Measurements from ENCODE around the gene IRS2.

Gene IRS2

DNA sequence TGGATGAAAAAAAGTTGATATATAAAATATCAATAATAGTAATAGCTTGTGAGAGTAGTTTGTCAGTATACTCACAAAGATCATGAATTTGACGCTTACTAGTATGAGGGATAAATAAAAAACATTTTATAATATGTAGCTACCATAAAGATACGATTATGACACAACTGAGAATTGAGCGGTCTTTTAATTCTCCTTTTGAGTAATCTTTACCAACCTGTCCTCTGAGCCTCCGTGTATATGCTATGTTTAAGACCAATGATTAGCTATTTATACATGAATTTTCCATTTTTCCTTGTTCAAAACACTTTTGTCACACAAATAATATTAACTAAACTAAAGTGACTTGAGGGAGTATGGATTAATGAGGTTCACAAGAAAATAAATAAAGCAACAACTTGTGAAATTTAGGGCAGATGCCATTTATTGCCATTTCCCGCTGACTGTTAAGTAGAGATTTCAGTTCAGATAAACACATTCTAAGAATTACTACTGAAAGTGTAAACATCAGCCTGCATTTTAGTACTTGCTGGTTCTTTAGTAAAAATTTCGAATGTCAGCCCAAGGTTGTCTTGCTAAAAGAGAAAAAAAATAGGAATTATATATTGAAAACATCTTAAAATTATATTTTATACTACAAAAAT, 6.2 kb upstream of the IRS2 start:
- Histone ChIP-seq H3K36me3 (ENCODE audit: control insufficient read depth, insufficient read depth, low read length) (no peaks in the 10 kb centered on the region), H3K27me3 (ENCODE audit: control insufficient read depth, insufficient read depth, low read length) (peaks cover 11% of the 10 kb centered on the region), H3K9me3 (ENCODE audit: control insufficient read depth, low read length) (no peaks in the 10 kb centered on the region), H3K9ac (ENCODE audit: low read length) (no peak overlapping the region), H3K4me1 (ENCODE audit: control insufficient read depth, insufficient read depth, low read length) (peaks cover 3% of the 10 kb centered on the region), H3K4me3 (ENCODE audit: low read length) (no peak overlapping the region)

DNA sequence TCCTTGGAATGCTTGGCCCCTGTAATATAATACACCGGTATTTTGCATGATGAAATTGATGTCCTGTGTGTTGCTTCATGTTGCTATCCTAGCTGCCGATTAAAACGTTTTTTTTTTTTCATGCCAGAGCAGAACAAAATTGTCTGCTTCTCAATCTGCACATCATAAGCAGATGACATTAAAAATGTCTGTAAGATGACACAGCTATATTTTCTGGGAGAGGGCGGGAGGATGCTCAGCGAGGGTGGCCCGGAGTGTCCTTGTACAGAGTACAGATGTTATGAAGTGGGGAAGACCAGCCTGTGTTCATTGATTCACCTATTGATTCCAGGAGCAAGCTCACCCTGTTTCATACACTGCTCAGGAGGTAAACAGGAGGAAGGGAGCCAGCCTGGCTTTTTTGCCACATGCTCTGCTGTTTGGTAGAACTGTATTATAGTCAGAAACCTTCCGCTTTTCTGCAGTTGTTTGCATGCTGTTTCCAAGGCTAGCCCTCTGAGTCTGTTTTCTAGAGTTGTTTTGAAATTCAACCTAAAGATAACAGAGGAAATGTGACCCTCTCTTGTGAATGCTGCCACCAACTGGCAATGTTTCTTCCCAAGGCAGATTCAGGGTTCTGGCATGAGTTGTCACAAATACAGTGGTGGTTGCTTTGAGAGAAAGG, 4.7 kb upstream of the IRS2 start:
- H3K9me3 ChIP-seq (ENCODE audit: control insufficient read depth, low read length), result no peaks in the 10 kb centered on the region
- H3K36me3 ChIP-seq (ENCODE audit: control insufficient read depth, insufficient read depth, low read length), result no peaks in the 10 kb centered on the region
- no peak overlapping the region for H3K4me3 ChIP-seq (ENCODE audit: low read length)
- no peak overlapping the region for H3K9ac ChIP-seq (ENCODE audit: low read length)
- H3K4me1 ChIP-seq (ENCODE audit: control insufficient read depth, insufficient read depth, low read length), result peaks cover 3% of the 10 kb centered on the region
- peaks cover 15% of the 10 kb centered on the region for H3K27me3 ChIP-seq (ENCODE audit: control insufficient read depth, insufficient read depth, low read length)

DNA sequence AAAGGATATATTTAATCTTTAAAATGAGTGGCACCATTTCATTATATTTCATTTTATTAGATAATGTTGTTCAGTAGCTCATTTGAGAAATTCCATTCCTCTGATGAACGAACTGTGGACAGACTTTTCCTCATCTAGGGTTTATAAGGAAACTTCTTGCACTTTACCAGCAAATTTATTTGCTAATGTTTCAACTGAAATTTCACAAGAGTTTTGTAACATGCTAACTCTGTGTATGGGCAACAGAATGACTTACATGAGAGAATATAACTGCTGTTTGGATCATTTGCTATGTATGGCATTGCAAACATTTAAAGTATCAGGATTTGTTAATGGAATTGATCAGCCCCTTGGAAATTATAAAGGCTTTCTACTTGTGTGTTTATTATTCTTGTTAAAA, 3.7 kb upstream of the IRS2 start:
- H3K36me3 ChIP-seq (ENCODE audit: control insufficient read depth, insufficient read depth, low read length), result no peaks in the 10 kb centered on the region
- H3K9me3 ChIP-seq (ENCODE audit: control insufficient read depth, low read length), result no peaks in the 10 kb centered on the region
- peaks cover 20% of the 10 kb centered on the region for H3K27me3 ChIP-seq (ENCODE audit: control insufficient read depth, insufficient read depth, low read length)
- peaks cover 3% of the 10 kb centered on the region for H3K4me1 ChIP-seq (ENCODE audit: control insufficient read depth, insufficient read depth, low read length)
- no peak overlapping the region for H3K9ac ChIP-seq (ENCODE audit: low read length)
- no peak overlapping the region for H3K4me3 ChIP-seq (ENCODE audit: low read length)

DNA sequence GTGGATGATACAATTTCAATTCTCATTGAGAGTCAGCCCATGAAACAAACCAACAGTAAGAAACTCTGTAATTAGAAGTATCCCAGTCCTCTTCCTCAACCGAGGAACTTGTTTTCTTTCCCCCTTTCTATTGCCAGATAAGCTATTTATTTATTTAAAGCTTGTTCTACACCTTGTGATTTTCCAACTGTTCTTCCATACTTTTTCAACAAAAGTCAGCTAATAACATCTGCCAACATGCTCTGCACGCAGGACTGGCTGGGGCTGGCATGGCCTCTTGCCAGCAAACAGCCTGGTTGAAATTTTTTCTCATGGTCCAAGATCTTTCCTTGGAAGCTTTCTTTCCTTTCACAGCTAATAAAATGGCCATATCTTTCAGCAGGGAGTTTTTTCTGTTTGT, 2.9 kb upstream of the IRS2 start:
- peaks cover 23% of the 10 kb centered on the region for H3K27me3 ChIP-seq (ENCODE audit: control insufficient read depth, insufficient read depth, low read length)
- no peak overlapping the region for H3K9ac ChIP-seq (ENCODE audit: low read length)
- H3K9me3 ChIP-seq (ENCODE audit: control insufficient read depth, low read length), result no peaks in the 10 kb centered on the region
- H3K36me3 ChIP-seq (ENCODE audit: control insufficient read depth, insufficient read depth, low read length), result no peaks in the 10 kb centered on the region
- peaks cover 3% of the 10 kb centered on the region for H3K4me1 ChIP-seq (ENCODE audit: control insufficient read depth, insufficient read depth, low read length)
- H3K4me3 ChIP-seq (ENCODE audit: low read length), result no peak overlapping the region

DNA sequence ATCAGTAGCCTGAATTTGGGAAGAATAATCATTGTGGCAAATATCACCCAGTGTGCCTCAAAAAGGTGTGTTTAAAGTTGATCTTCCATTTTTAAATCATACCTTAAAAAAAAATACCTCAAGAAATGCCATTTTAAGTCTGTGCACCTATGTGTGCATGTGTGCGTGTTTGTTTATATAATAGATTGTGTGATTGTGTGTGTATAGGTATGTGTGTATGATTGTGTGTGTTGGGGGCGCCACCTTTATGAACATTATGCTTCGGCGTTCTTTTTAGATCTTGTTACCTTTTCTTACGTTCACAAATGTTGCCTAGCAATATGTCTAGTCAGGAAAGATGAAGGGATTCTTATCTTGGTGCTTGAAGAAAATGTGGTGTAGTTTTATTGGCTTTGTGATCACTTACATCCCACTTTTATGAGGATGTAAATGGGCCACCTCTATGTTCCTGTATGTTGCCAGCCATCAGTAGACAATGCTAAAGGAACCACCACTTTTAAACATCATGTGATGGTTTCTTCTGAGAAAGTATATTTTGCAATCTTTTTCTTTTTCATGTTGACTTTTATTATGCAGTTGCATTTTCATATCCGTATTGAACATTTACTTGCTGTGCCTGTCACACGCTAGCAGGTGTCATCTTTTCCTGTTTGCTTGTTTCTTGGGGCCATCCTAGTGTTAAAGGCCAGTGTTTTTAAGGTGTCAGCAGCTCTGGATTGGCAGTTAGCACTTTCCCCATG, 2.2 kb upstream of the IRS2 start:
- Histone ChIP-seq H3K4me1 (ENCODE audit: control insufficient read depth, insufficient read depth, low read length) (peaks cover 3% of the 10 kb centered on the region), H3K4me3 (ENCODE audit: low read length) (no peak overlapping the region), H3K27me3 (ENCODE audit: control insufficient read depth, insufficient read depth, low read length) (peaks cover 23% of the 10 kb centered on the region), H3K9ac (ENCODE audit: low read length) (no peak overlapping the region), H3K9me3 (ENCODE audit: control insufficient read depth, low read length) (no peaks in the 10 kb centered on the region), H3K36me3 (ENCODE audit: control insufficient read depth, insufficient read depth, low read length) (no peaks in the 10 kb centered on the region)

DNA sequence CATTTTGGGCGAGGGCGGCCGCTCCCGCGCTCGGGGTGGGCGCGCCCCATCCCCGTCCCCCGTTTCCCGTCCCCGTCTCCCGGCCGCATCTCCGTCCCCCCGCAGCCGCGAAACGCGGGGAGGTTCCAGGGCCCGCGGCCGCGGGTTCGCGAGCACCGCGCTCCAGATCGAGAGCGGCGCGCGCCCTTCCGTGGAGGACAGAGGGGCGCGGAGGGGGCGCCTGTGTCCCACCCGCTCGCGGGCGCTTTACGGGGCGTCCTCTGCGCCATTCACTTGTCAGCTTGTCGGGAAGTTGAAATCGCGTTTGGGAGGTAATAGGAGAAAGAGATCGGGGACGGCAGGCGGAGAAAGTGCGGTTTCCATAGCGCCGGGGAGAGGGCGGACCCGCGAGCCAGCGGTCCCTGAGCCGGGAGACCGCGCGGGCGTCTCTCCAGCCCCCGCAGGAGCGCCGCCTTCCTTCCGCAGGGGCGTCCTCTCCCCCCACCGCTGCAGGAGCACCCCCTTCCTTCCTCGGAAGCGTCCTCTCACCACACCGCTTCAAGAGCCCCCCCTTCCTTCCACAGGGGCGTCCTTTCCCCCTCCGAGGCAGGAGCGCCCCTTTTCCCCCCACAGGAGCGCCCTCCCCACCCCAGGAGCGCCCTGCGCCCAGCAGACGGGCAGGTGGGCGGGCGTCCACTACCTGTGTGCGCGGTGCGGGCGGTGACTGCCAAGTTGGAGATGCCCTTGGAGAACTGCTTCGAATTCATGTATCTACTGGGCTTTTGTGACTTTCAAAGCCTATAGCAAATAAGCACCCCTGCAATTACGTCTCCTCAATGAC, 962 bp upstream of the IRS2 start:
- Histone ChIP-seq H3K27me3 (ENCODE audit: control insufficient read depth, insufficient read depth, low read length) (peaks cover 23% of the 10 kb centered on the region), H3K9ac (ENCODE audit: low read length) (peak overlapping the region; percentile 59), H3K4me3 (ENCODE audit: low read length) (no peak overlapping the region), H3K4me1 (ENCODE audit: control insufficient read depth, insufficient read depth, low read length) (peaks cover 3% of the 10 kb centered on the region), H3K36me3 (ENCODE audit: control insufficient read depth, insufficient read depth, low read length) (no peaks in the 10 kb centered on the region), H3K9me3 (ENCODE audit: control insufficient read depth, low read length) (no peaks in the 10 kb centered on the region)

DNA sequence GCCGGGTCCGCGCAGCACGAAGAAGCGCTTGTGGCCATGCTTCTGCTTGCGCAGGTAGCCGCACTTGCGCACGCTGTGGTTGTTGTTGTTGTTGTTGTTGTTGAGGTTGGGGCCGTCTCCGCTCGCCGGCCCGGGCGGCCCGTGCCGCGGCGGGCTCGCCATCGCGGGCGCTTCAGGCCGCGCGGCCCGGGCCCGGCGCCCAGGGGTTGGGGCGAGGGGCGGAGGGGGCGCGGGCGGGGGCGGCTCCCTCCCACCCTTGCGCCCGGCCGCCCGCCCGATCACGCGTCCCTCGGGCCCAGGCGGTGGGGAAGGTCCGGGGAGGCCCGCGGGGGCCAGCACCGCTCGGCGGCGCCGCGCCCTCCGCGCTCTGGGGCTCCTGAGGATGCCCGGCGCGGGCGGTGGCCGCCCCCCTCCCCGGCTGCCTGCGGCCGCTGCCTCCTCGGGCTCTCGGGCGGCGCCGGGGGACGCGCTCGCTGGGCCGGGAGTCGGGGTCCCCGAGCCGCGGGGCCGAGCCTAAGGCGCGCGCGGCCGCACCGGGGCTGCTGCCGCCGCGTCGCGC, 412 bp downstream of the IRS2 start:
- Histone ChIP-seq H3K36me3 (ENCODE audit: control insufficient read depth, insufficient read depth, low read length) (no peaks in the 10 kb centered on the region), H3K4me1 (ENCODE audit: control insufficient read depth, insufficient read depth, low read length) (peaks cover 10% of the 10 kb centered on the region), H3K4me3 (ENCODE audit: low read length) (no peak overlapping the region), H3K9ac (ENCODE audit: low read length) (peak overlapping the region; percentile 43), H3K9me3 (ENCODE audit: control insufficient read depth, low read length) (no peaks in the 10 kb centered on the region), H3K27me3 (ENCODE audit: control insufficient read depth, insufficient read depth, low read length) (peaks cover 23% of the 10 kb centered on the region)

DNA sequence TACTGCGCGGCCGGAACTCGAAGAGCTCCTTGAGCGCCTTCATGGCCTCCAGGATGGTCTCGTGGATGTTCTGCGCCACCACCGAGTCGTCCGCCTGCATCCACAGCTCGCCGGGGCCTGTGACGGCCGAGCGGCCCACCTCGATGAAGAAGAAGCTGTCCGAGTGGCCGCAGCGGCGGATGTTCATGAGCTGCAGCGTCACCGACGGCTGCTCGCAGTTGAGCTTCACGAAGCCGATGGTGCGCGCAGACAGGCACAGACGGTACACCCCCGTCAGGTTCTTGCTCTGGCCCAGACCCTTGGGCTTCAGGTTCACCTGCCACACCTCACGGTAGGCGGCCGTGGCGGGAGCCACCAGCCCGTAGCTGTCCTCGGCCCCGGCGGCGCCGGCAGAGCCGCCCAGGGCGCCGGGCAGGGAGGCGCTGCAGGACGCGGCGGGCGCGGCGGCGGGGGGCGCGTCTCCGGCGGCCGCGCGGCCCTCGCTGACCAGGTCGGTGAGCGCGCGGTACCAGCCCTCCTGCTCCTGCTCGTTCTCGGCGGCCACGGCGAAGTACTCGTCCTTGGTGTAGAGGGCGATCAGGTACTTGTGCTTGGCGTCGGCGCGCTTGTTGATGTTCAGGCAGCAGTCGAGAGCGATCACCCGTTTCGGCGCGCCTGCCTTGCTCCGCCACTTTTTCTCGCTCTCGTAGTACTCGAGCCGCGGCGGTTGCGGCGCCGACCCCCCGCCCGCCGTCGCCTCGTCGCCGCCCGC, 1.1 kb downstream of the IRS2 start:
- H3K9ac ChIP-seq (ENCODE audit: low read length), result peak overlapping the region; percentile 43

DNA sequence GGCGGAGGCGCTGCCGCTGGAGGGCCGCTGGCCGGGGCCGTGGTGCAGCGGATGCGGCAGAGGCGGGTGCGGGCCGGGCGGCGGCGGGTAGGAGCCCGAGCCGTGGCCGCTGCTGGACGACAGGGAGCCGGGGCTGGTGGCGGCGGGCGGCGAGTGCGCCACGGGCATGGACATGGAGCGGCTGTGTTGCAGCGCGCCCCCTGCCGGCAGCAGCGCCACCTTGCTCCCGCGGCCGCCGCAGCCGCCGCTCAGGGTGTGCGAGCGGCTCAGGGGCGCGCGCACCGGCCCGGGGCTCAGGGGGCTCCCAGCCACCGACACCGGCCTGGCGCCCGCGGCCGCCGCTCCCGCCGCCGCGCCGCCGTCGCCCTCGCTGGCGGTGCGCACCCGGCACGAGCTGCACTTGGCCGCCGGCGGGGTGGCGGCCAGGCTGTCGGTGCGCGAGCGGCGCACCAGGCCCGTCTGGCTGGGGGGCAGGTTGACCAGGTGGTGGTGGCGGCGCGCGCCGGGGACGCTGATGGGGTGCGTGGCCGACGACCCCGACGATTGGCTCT, 1.7 kb downstream of the IRS2 start:
- H3K27me3 ChIP-seq (ENCODE audit: control insufficient read depth, insufficient read depth, low read length), result peaks cover 23% of the 10 kb centered on the region
- H3K36me3 ChIP-seq (ENCODE audit: control insufficient read depth, insufficient read depth, low read length), result no peaks in the 10 kb centered on the region
- H3K9me3 ChIP-seq (ENCODE audit: control insufficient read depth, low read length), result no peaks in the 10 kb centered on the region
- H3K4me3 ChIP-seq (ENCODE audit: low read length), result no peak overlapping the region
- peaks cover 13% of the 10 kb centered on the region for H3K4me1 ChIP-seq (ENCODE audit: control insufficient read depth, insufficient read depth, low read length)
- peak overlapping the region; percentile 43 for H3K9ac ChIP-seq (ENCODE audit: low read length)

More for the DNA sequence above, 1.1 kb downstream of the IRS2 start:
- no peaks in the 10 kb centered on the region for H3K9me3 ChIP-seq (ENCODE audit: control insufficient read depth, low read length)
- H3K4me3 ChIP-seq (ENCODE audit: low read length), result no peak overlapping the region
- no peaks in the 10 kb centered on the region for H3K36me3 ChIP-seq (ENCODE audit: control insufficient read depth, insufficient read depth, low read length)
- peaks cover 23% of the 10 kb centered on the region for H3K27me3 ChIP-seq (ENCODE audit: control insufficient read depth, insufficient read depth, low read length)
- H3K4me1 ChIP-seq (ENCODE audit: control insufficient read depth, insufficient read depth, low read length), result peaks cover 13% of the 10 kb centered on the region

DNA sequence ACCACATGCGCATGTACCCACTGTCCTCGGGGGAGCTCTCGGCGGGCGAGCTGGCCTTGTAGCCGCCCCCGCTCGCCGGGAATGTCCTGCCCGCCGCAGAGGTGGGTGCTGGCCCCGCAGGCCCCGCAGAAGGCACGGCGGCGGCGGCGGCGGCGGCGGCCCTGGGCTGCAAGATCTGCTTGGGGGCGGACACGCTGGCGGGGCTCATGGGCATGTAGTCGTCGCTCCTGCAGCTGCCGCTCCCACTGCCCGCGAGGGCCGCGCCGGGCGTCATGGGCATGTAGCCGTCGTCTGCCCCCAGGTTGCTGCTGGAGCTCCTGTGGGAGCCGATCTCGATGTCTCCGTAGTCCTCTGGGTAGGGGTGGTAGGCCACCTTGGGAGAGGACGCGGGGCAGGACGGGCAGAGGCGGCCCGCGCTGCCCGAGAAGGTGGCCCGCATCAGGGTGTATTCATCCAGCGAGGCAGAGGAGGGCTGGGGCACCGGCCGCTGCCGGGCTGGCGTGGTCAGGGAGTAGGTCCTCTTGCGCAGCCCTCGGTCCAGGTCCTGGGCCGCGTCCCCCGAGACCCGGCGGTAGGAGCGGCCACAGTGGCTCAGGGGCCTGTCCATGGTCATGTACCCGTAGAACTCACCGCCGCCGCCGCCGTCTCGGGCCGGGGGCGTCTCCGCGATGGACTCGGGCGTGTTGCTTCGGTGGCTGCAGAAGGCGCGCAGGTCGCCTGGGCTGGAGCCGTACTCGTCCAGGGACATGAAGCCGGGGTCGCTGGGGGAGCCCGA, 2.4 kb downstream of the IRS2 start:
- H3K36me3 ChIP-seq (ENCODE audit: control insufficient read depth, insufficient read depth, low read length), result no peaks in the 10 kb centered on the region
- peaks cover 12% of the 10 kb centered on the region for H3K4me1 ChIP-seq (ENCODE audit: control insufficient read depth, insufficient read depth, low read length)

More for the DNA sequence above, 2.4 kb downstream of the IRS2 start:
- H3K9me3 ChIP-seq (ENCODE audit: control insufficient read depth, low read length), result no peaks in the 10 kb centered on the region
- H3K4me3 ChIP-seq (ENCODE audit: low read length), result no peak overlapping the region
- H3K27me3 ChIP-seq (ENCODE audit: control insufficient read depth, insufficient read depth, low read length), result peaks cover 20% of the 10 kb centered on the region
- no peak overlapping the region for H3K9ac ChIP-seq (ENCODE audit: low read length)

All from mucosa of stomach (tissue), 1 donor.